IMR-90 (cell line): ENCODE measurements around the gene ABCF3. TPM values are rescaled to one million over a fixed set of nuclear protein-coding genes. Genes with fewer than 3 reads are reported as not detected.

Source experiments
- ATAC-seq: fragments of 200-7000 bp; cut with Tn5 transposase; 2 replicates; pipeline ENCODE4 v1.9.1; 2020; ENCODE audit warnings: low read depth, mild to moderate bottlenecking, moderate library complexity
- BruUV-seq: library from RNA; stranded (reverse); fragments of 400-500 nt; replicated peaks from 2 replicates; lab custom pipeline; 2021; lab: Mats Ljungman, UMichigan
- CTCF ChIA-PET: fragments of 300-600 bp; formaldehyde crosslinking; extraction: SDS; loops from one replicate; lab custom pipeline; 2021; ENCODE audit warnings: antibody characterized with exemption; lab: Yijun Ruan, JAX
- POLR2A ChIA-PET: fragments of 300-600 bp; sonication (Branson Sonifier 250); formaldehyde crosslinking; loops from one replicate; lab custom pipeline; 2022; ENCODE audit warnings: antibody characterized with exemption; ENCODE audit not compliant: unreplicated experiment; lab: Charles Lee
- DNase-seq: peaks from one replicate; pipeline ENCODE4 v3.0.0; 2013
- H2AFZ ChIP-seq: replicated peaks from 2 replicates; pipeline ENCODE3; 2013; ENCODE audit warnings: low read length, mild to moderate bottlenecking; ENCODE audit not compliant: poor library complexity
- H2AK5ac ChIP-seq: 2 replicates; pipeline ENCODE4 v1.6.1; 2013; ENCODE audit warnings: low read depth, low read length, inconsistent platforms
- H2AK9ac ChIP-seq: replicated peaks from 2 replicates; pipeline ENCODE3; 2013; ENCODE audit warnings: mild to moderate bottlenecking, low read depth, low read length, moderate library complexity; ENCODE audit not compliant: poor library complexity
- H2BK120ac ChIP-seq: 2 replicates; pipeline ENCODE4 v1.6.1; 2013; ENCODE audit warnings: low read depth, low read length, inconsistent platforms
- H2BK15ac ChIP-seq: 3 replicates; pipeline ENCODE4 v1.6.1; 2013; ENCODE audit warnings: low read depth, low read length, inconsistent platforms
- H2BK20ac ChIP-seq: 2 replicates; pipeline ENCODE4 v1.6.1; 2013; ENCODE audit warnings: low read depth, mild to moderate bottlenecking, inconsistent platforms, low read length, moderate library complexity
- H2BK5ac ChIP-seq: 2 replicates; pipeline ENCODE4 v1.6.1; 2013; ENCODE audit warnings: mild to moderate bottlenecking, low read depth, low read length, inconsistent platforms; ENCODE audit not compliant: poor library complexity, severe bottlenecking
- H3K14ac ChIP-seq: replicated peaks from 2 replicates; pipeline ENCODE4 v1.6.1; 2013; ENCODE audit warnings: low read depth, low read length, inconsistent platforms
- H3K18ac ChIP-seq: 2 replicates; pipeline ENCODE4 v1.6.1; 2013; ENCODE audit warnings: low read depth, low read length, control low read depth
- H3K23ac ChIP-seq: 2 replicates; pipeline ENCODE4 v1.6.1; 2013; ENCODE audit warnings: low read depth, low read length, inconsistent platforms
- H3K27ac ChIP-seq: 2 replicates; pipeline ENCODE4 v1.5.1; 2013; ENCODE audit warnings: mild to moderate bottlenecking, control low read depth, low read length; ENCODE audit not compliant: insufficient read depth
- H3K27me3 ChIP-seq: 2 replicates; pipeline ENCODE4 v1.6.1; 2013; ENCODE audit warnings: low read length; ENCODE audit not compliant: control insufficient read depth, insufficient read depth
- H3K36me3 ChIP-seq: 2 replicates; pipeline ENCODE4 v1.6.1; 2013; ENCODE audit warnings: low read length, mixed read lengths; ENCODE audit not compliant: control insufficient read depth, insufficient read depth
- H3K4ac ChIP-seq: 2 replicates; pipeline ENCODE4 v1.6.1; 2013; ENCODE audit warnings: low read depth, low read length, inconsistent platforms
- H3K4me1 ChIP-seq: 2 replicates; pipeline ENCODE4 v1.6.1; 2013; ENCODE audit warnings: low read length, mixed read lengths; ENCODE audit not compliant: control insufficient read depth, insufficient read depth
- H3K4me2 ChIP-seq: 2 replicates; pipeline ENCODE4 v1.6.1; 2013; ENCODE audit warnings: low read depth, mild to moderate bottlenecking, control low read depth, low read length, moderate library complexity
- H3K4me3 ChIP-seq: 2 replicates; pipeline ENCODE4 v1.5.1; 2013; ENCODE audit warnings: low read depth, mild to moderate bottlenecking, control low read depth, low read length, moderate library complexity; ENCODE audit not compliant: insufficient read depth
- H3K56ac ChIP-seq: 2 replicates; pipeline ENCODE4 v1.6.1; 2013; ENCODE audit warnings: low read length, inconsistent platforms; ENCODE audit not compliant: insufficient read depth; ENCODE audit errors: extremely low read depth
- H3K79me1 ChIP-seq, 2 experiments: 2 replicates each; pipeline ENCODE4 v1.6.1; 2013; ENCODE audit warnings: low read length in 2 of 2, inconsistent platforms in 1 of 2, low read depth in 1 of 2
- H3K9ac ChIP-seq: 2 replicates; pipeline ENCODE4 v1.6.1; 2013; ENCODE audit warnings: low read depth, low read length, control low read depth
- H3K9me1 ChIP-seq: 2 replicates; pipeline ENCODE4 v1.6.1; 2013; ENCODE audit warnings: low read length, inconsistent platforms; ENCODE audit not compliant: insufficient read depth
- H3K9me3 ChIP-seq: 2 replicates; pipeline ENCODE4 v1.6.1; 2013; ENCODE audit warnings: low read length; ENCODE audit not compliant: control insufficient read depth, insufficient read depth
- H4K20me1 ChIP-seq: 2 replicates; pipeline ENCODE4 v1.6.1; 2013; ENCODE audit warnings: low read length, inconsistent platforms; ENCODE audit not compliant: insufficient read depth
- H4K5ac ChIP-seq: 2 replicates; pipeline ENCODE4 v1.6.1; 2013; ENCODE audit warnings: mild to moderate bottlenecking, low read depth, low read length, control low read depth
- H4K8ac ChIP-seq, 2 experiments: 2 replicates each; pipeline ENCODE4 v1.6.1; 2013; ENCODE audit warnings: low read depth in 2 of 2, low read length in 2 of 2, control low read depth in 1 of 2, inconsistent platforms in 1 of 2
- H4K91ac ChIP-seq: 2 replicates; pipeline ENCODE4 v1.6.1; 2013; ENCODE audit warnings: low read depth, low read length, inconsistent platforms; ENCODE audit not compliant: insufficient read depth
- BHLHE40 ChIP-seq: fragments of 150-350 bp; IDR thresholded peaks from 2 replicates; pipeline ENCODE4 v1.6.1; 2016; ENCODE audit warnings: mild to moderate bottlenecking, low read depth, low read length
- CEBPB ChIP-seq: IDR thresholded peaks from 2 replicates; pipeline ENCODE4 v1.6.1; 2012; ENCODE audit warnings: low read depth, low read length, improper control_type of control experiment
- CHD1 ChIP-seq: IDR thresholded peaks from 2 replicates; pipeline ENCODE4 v1.6.1; 2012; ENCODE audit warnings: low read depth, low read length, improper control_type of control experiment
- FOS ChIP-seq: fragments of 150-350 bp; IDR thresholded peaks from 2 replicates; pipeline ENCODE4 v1.6.1; 2016; ENCODE audit warnings: low read depth, low read length
- MAZ ChIP-seq: IDR thresholded peaks from 2 replicates; pipeline ENCODE4 v1.6.1; 2012; ENCODE audit warnings: low read depth, mild to moderate bottlenecking, low read length, improper control_type of control experiment, moderate library complexity, borderline replicate concordance
- MXI1 ChIP-seq: IDR thresholded peaks from 2 replicates; pipeline ENCODE4 v1.6.1; 2012; ENCODE audit warnings: low read depth, mild to moderate bottlenecking, low read length, moderate library complexity, borderline replicate concordance
- NFE2L2 ChIP-seq: fragments of 150-350 bp; IDR thresholded peaks from 2 replicates; pipeline ENCODE4 v1.6.1; 2016; ENCODE audit warnings: low read depth, mild to moderate bottlenecking, low read length
- POLR2A ChIP-seq: IDR thresholded peaks from 2 replicates; pipeline ENCODE4 v1.6.1; 2012; ENCODE audit warnings: mild to moderate bottlenecking, low read depth, low read length
- RCOR1 ChIP-seq: IDR thresholded peaks from 2 replicates; pipeline ENCODE4 v1.6.1; 2012; ENCODE audit warnings: mild to moderate bottlenecking, low read length, improper control_type of control experiment; ENCODE audit not compliant: insufficient replicate concordance
- RFX5 ChIP-seq: IDR thresholded peaks from 2 replicates; pipeline ENCODE4 v1.8.0; 2012; ENCODE audit warnings: low read depth, mild to moderate bottlenecking, low read length, moderate library complexity
- SMC3 ChIP-seq: fragments of 150-350 bp; IDR thresholded peaks from 2 replicates; pipeline ENCODE4 v1.6.1; 2016; ENCODE audit warnings: low read depth, mild to moderate bottlenecking, antibody characterized with exemption, low read length, moderate library complexity
- WGBS, 2 experiments: methylation state at CpG; one replicate each; pipeline versions ENCODE4 v1.1.5 to v1.1.7; 2013; ENCODE audit warnings: missing lambda C conversion rate in 2 of 2; ENCODE audit not compliant: insufficient read length in 1 of 2; ENCODE audit errors: extremely low coverage in 2 of 2; 5-methylcytosine and 5-hydroxymethylcytosine counted together
- dilution Hi-C: fragments of 300-500 bp; cut with HindIII; formaldehyde crosslinking; loops from one replicate; pipeline ENCODE4 v1.14.3; 2018; ENCODE audit warnings: low sequenced_read_pairs; ENCODE audit not compliant: unreplicated experiment
- in situ Hi-C: fragments of 300-500 bp; cut with MboI; formaldehyde crosslinking; loops from 3 replicates; pipeline ENCODE4 v1.14.3; 2019; ENCODE audit warnings: low sequenced_read_pairs, inconsistent platforms, mixed read lengths
- intact Hi-C: fragments of 100-400 bp; cut with micrococcal nuclease; formaldehyde crosslinking; loops from 2 replicates; pipeline ENCODE4 v1.10.0; 2022
- polyA plus RNA-seq, 3 experiments: library from polyadenylated mRNA; depleted of rRNA; stranded (reverse); fragments of >200 nt; gene quantifications; 2 replicates each; pipeline ENCODE4 v1.2.3, GENCODE V29; 2012; ENCODE audit warnings: low replicate concordance in 1 of 3
- total RNA-seq: library from RNA; depleted of rRNA; stranded (reverse); fragments of >200 nt; gene quantifications from 2 replicates; pipeline ENCODE4 v1.2.3, GENCODE V29; 2012
- TF ChIP-seq, protein P1 (sequence below): conservative IDR thresholded peaks from 2 replicates; pipeline ENCODE4 v1.5.1; 2012; ENCODE audit warnings: mild to moderate bottlenecking, low read depth, low read length, improper control_type of control experiment
- TF ChIP-seq, protein P2 (sequence below): fragments of 150-350 bp; IDR thresholded peaks from 2 replicates; pipeline ENCODE4 v1.6.1; 2017; ENCODE audit warnings: mild to moderate bottlenecking, antibody characterized with exemption, low read length, low read depth
- TF ChIP-seq, protein P3 (sequence below): fragments of 150-350 bp; IDR thresholded peaks from 2 replicates; pipeline ENCODE4 v1.6.1; 2016; ENCODE audit warnings: low read depth, mild to moderate bottlenecking, low read length, moderate library complexity, borderline replicate concordance

The ABCF3 gene
- total and polyA plus RNA-seq, 2 of the 4 experiments (the other 2 are of a cell fraction) = 36.9 to 59.2 TPM

DNA sequence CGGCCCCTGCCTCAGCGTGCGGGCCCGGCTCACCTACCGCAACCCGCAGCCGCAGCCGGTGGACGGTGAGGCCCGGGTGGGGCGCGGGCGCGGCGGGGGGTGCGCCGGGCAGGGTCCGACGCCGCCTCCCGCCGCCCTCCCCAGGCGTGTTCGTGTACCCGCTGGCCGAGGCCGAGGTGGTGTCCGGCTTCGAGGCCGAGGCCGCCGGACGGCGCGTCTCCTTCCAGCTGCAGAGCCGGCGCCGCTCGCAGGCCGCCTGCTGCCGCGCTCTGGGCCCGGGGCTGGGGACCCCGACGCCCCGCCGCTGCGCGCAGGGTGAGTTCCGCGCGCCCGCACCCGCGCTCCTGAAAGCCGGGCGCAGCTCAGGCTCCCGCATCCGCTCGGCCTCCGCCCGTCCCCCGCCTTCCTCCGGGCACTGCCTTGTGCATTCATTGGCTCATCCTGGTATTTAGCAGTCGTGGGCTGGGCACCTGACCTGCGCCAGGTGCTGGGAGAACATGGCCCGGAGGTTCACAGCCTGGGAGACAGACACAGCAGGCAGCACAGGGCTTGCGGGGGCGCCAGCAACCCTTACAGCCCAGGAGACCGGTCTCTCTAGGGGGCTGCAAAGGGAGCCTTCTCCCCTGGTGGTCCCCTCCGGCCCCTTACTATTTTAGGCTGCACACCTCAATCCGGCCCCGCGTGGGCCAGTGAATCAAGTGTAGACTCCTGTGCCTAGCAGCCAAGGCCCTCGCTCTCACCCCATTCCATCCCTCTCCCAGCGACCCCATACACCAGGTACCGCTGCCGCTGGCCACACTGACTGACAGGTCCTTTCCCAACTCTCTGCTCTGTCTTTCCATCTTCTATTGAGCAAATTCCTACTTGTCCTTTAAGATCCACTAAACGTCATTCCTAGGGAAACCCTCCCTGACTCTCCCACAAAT is 44.9 kb downstream of the ABCF3 start:
- Histone ChIP-seq H3K36me3 (no peaks in the 10 kb centered on the region), H3K4ac (no peak overlapping the region), H3K9ac (no peak overlapping the region), H3K9me3 (no peaks in the 10 kb centered on the region), H2AK9ac (no peak overlapping the region), H4K20me1 (no peaks in the 10 kb centered on the region; the same call in 1 of the 2 replicates), H2BK120ac (no peak overlapping the region), H4K5ac (no peak overlapping the region), H2AK5ac (no peak overlapping the region), H2BK5ac (no peak overlapping the region), H4K8ac (no peak overlapping the region), H3K4me1 (no peaks in the 10 kb centered on the region; the same call in 1 of the 2 replicates), H2BK15ac (no peak overlapping the region), H3K79me1 (no peaks in the 10 kb centered on the region), H3K27ac (no peak overlapping the region), H3K4me3 (no peak overlapping the region), H3K4me2 (no peak overlapping the region), H2AFZ (peak overlapping the region; percentile 19), H3K56ac (no peak overlapping the region), H2BK20ac (no peak overlapping the region), H4K91ac (no peak overlapping the region), H3K23ac (no peak overlapping the region), H3K18ac (no peak overlapping the region), H3K27me3 (peaks cover 65% of the 10 kb centered on the region), H3K9me1 (0 out of 2 replicates have a peak, but pooled peaks cover 3% of the 10 kb centered on the region), H3K14ac (no peak overlapping the region)
- BruUV-seq = no TSS peak
- ChIA-PET CTCF (no interaction called here), POLR2A (no interaction called here)
- ATAC-seq = 0 out of 2 replicates have a peak, but pooled peaks have one; percentile 6
- DNase-seq = no peak
- dilution Hi-C loops (no loop called here), in situ Hi-C loops (no loop called here), intact Hi-C loops (no loop called here)
- WGBS, 2 experiments = 3% methylated on average over 55 of the region's 79 CpGs; no CpG with 5 or more reads in 1 of the 2 experiments
- no peak for TF ChIP-seq POLR2A
- TF ChIP-seq CEBPB = no peak
- TF ChIP-seq, protein P1, sequence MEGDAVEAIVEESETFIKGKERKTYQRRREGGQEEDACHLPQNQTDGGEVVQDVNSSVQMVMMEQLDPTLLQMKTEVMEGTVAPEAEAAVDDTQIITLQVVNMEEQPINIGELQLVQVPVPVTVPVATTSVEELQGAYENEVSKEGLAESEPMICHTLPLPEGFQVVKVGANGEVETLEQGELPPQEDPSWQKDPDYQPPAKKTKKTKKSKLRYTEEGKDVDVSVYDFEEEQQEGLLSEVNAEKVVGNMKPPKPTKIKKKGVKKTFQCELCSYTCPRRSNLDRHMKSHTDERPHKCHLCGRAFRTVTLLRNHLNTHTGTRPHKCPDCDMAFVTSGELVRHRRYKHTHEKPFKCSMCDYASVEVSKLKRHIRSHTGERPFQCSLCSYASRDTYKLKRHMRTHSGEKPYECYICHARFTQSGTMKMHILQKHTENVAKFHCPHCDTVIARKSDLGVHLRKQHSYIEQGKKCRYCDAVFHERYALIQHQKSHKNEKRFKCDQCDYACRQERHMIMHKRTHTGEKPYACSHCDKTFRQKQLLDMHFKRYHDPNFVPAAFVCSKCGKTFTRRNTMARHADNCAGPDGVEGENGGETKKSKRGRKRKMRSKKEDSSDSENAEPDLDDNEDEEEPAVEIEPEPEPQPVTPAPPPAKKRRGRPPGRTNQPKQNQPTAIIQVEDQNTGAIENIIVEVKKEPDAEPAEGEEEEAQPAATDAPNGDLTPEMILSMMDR = no peak
- no peak for TF ChIP-seq MAZ
- no peak for TF ChIP-seq FOS
- TF ChIP-seq, protein P2, sequence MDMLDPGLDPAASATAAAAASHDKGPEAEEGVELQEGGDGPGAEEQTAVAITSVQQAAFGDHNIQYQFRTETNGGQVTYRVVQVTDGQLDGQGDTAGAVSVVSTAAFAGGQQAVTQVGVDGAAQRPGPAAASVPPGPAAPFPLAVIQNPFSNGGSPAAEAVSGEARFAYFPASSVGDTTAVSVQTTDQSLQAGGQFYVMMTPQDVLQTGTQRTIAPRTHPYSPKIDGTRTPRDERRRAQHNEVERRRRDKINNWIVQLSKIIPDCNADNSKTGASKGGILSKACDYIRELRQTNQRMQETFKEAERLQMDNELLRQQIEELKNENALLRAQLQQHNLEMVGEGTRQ = no peak
- TF ChIP-seq MXI1 = no peak
- no peak for TF ChIP-seq SMC3
- TF ChIP-seq CHD1 = no peak
- TF ChIP-seq RCOR1 = no peak
- no peak for TF ChIP-seq NFE2L2
- TF ChIP-seq BHLHE40 = no peak
- TF ChIP-seq RFX5 = no peak
- TF ChIP-seq, protein P3, sequence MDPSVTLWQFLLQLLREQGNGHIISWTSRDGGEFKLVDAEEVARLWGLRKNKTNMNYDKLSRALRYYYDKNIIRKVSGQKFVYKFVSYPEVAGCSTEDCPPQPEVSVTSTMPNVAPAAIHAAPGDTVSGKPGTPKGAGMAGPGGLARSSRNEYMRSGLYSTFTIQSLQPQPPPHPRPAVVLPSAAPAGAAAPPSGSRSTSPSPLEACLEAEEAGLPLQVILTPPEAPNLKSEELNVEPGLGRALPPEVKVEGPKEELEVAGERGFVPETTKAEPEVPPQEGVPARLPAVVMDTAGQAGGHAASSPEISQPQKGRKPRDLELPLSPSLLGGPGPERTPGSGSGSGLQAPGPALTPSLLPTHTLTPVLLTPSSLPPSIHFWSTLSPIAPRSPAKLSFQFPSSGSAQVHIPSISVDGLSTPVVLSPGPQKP = no peak
